NCI-H2029 treated with DMSO at 0.1 percent for 48 hours (cell line): ENCODE data around the gene HOTAIR.

Source experiments
- DNase-seq: peaks from one replicate; lab custom pipeline; 2025; lab: John Stamatoyannopoulos, UW

Gene HOTAIR

GRCh38 chr12:53986686-53987483 lies 12.1 kb upstream of the HOTAIR start:
- DNase-seq = no peak

- DNase-seq = no peak
Observed at GRCh38 chr12:53985994-53986685, 11.4 kb upstream of the HOTAIR start.

GRCh38 chr12:53985692-53985993 lies 10.9 kb upstream of the HOTAIR start:
- DNase-seq = no peak

- no peak for DNase-seq
Observed at GRCh38 chr12:53984901-53985691, 10.3 kb upstream of the HOTAIR start, which contains the start of gene HOXC10. Gene HOXC10, plus strand, starts transcription at chr12:53985146. Its CDS starts 114 bp downstream, at chr12:53985260.

- DNase-seq = no peak
Observed at GRCh38 chr12:53983950-53984572, 9.3 kb upstream of the HOTAIR start.

GRCh38 chr12:53983568-53983949 lies 8.8 kb upstream of the HOTAIR start:
- DNase-seq = no peak

- no peak for DNase-seq
Observed at GRCh38 chr12:53982648-53983567, 8.2 kb upstream of the HOTAIR start.

- DNase-seq = no peak
Observed at GRCh38 chr12:53981634-53982565, 7.1 kb upstream of the HOTAIR start.

- no peak for DNase-seq
Observed at GRCh38 chr12:53980802-53981496, 6.2 kb upstream of the HOTAIR start.

GRCh38 chr12:53980104-53980801 lies 5.5 kb upstream of the HOTAIR start:
- DNase-seq = no peak

- no peak for DNase-seq
Observed at GRCh38 chr12:53978477-53979356, 4.0 kb upstream of the HOTAIR start.

GRCh38 chr12:53977596-53978445 lies 3.1 kb upstream of the HOTAIR start:
- DNase-seq = no peak

GRCh38 chr12:53976823-53977595 lies 2.3 kb upstream of the HOTAIR start:
- DNase-seq = no peak

GRCh38 chr12:53976172-53976822 lies 1.5 kb upstream of the HOTAIR start:
- no peak for DNase-seq

- DNase-seq = no peak
Observed at GRCh38 chr12:53975479-53976152, 862 bp upstream of the HOTAIR start.
